ENCODE measurements around the gene TNS1.

The TNS1 gene

GRCh38 chr2:217861334-217861877, 141.4 kb downstream of the TNS1 start:
- FAIRE-seq: no peak

GRCh38 chr2:217859926-217860325, 142.9 kb downstream of the TNS1 start:
- FAIRE-seq: no peak

DNA sequence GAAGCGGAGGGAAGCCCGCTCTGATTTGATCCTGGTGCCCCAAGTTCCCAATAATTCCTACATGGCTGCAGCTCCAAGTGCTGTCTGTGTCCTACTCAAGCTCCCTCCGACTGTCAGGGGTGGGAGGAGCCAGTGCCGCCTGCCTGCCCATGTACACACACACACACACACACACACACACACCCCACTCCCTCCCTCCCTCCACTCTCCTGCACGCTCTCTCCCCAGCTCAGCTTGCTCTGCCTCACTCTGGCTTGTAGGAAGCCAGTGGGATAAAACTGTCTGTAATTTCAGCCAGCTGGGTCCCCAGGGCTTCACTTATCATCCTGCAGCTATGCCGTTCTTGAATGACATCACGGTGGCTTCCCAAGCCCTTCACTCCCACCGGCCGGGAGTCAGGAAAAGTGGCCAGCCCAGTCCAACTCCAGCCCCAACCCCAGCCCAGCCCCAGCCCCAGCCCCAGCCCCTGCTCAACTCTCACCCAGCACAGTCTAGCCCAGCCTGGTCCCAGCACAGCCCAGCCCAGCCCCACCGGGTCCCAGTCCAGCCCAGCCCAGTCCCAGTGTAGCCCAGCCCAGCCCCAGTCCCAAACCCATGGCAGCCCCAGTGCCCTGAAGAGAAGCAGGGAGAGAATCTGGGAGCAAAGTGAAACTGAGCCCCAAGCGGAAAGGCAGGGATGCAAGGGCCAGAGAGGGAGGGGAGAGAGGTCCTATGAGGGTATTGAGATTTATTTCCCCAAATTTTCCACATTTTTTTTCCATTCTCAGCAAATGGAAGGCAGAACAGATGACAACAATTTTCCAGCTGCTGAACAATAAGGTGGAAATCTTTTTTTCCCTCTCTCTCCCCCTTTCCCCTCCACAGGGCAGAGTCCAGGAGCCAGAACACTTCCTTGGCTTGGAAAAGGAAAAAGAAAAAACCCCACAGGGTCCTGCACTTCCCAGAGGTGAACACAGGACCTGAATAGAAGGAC, 144.0 kb downstream of the TNS1 start:
- no peak for FAIRE-seq

DNA sequence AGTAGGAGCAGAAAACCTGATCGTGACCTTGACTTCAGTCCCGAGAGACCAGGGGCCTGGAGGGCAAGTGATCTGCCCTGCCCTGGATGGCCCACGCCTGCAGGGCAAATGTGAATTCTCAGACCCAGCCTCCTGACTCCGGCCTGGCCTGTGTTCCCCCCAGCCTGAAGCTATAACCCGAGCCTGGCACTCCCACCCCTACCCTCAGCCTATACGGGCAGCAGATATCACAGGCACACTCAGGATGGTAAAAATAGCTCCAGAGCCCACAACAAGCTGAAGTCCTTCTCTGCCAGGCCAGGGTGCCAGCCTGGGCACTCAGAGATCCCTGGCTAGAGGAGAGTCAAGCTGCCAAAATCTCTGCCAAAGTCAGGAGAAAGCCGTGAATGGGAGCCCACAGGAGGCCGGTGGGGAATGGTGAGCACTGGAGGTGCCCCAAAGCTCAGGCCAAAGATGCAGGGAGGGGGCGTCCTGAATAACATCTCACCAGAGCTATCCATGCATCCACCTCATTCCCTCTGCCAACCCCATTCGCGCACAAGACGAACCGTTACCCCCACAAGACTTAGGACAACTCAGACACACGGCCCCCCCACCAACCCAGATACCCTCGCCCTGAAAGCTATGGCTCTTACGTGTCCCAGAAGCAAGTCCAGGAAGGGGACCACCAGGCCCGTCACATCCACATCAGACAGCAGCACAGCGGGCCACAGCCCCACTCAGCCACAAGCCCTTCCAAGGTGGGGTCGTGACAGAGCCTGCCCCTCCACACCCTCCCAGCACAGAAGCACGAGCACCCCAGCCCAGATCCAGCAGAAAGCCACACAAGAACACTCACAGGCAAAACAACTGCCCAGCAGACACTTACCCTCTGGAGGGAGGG, 144.9 kb downstream of the TNS1 start:
- FAIRE-seq: no peak

DNA sequence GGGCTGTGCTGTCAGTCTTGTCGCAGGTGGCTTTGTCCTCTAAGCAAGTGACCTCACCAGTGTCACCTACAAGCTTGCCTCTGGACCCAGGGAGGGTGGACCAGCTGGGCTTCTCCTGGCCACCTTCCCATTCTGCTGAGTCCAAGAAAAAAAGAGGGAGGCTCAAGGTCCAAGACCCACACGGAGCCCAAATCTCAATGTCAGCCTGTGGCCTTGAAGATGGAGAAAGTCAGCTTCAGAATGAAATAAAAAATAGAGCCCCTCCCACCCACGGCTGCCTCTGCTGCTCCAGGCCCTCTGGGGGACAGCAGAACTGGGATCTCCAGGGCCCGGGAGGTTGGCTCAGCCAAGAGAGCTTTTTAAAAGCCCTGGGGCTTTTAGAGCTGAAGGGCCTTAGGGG, 145.9 kb downstream of the TNS1 start:
- FAIRE-seq: no peak

DNA sequence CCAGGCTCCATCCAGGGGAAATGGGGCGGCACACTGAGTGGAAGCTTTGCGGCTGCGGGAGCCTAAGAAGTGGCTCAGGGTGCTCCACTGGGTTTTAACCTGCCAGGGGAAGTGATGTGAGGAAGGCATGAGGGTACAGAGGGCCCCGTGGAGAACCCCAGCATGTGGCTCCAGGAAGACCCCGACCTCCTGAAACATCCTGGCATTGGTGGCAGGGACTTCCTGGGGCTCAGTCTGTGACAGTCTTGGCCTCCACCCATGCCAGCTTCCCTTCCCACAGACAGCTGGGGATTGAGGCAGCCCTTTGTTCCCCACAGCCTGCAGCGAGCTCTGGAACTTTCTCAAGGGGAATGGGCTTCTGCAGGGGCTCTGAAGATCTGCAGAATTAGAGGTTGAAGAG, 146.6 kb downstream of the TNS1 start:
- FAIRE-seq: no peak

- no peak for FAIRE-seq
Observed at GRCh38 chr2:217854684-217855420, 147.9 kb downstream of the TNS1 start.

GRCh38 chr2:217853961-217854360, 148.8 kb downstream of the TNS1 start:
- FAIRE-seq: no peak

GRCh38 chr2:217853301-217853881, 149.4 kb downstream of the TNS1 start:
- FAIRE-seq: no peak

- FAIRE-seq: no peak
Observed at GRCh38 chr2:217852555-217853211, 150.1 kb downstream of the TNS1 start.

DNA sequence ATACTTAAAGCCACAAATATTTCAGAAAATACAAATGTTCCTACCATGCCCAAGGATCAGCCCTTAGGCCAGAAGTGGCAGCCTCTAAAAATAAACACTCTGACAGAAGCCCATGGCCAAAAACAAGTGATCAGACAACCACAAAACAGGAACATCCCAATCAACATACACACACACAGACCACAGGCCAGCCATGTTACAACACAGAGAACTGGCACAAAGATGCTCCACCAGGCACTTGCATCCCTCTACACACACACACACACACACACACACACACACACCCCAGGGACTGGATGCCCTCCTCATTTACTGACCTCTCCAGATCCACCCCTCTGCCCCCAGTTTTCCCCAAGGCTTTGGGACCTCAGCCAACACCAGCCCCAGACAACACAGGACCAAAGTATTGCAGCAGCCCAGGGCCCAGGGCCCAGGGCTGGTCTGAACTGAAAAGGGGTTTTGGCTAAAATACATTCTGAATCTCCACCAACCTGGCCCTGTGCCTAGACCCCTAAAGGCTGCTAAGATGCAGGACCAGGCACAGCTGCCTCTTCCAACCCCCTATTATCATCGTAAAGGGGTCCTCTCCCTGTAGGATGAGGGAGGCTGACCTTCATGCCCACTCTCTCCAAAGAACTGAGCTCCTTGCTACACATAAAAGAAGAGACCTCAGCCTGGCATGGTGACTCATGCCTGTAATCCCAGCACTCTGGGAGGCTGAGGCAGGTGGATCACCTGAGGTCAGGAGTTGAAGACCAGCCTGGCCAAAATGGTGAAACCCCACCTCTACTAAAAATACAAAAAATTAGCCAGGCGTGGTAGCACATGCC, 151.4 kb downstream of the TNS1 start:
- no peak for FAIRE-seq

DNA sequence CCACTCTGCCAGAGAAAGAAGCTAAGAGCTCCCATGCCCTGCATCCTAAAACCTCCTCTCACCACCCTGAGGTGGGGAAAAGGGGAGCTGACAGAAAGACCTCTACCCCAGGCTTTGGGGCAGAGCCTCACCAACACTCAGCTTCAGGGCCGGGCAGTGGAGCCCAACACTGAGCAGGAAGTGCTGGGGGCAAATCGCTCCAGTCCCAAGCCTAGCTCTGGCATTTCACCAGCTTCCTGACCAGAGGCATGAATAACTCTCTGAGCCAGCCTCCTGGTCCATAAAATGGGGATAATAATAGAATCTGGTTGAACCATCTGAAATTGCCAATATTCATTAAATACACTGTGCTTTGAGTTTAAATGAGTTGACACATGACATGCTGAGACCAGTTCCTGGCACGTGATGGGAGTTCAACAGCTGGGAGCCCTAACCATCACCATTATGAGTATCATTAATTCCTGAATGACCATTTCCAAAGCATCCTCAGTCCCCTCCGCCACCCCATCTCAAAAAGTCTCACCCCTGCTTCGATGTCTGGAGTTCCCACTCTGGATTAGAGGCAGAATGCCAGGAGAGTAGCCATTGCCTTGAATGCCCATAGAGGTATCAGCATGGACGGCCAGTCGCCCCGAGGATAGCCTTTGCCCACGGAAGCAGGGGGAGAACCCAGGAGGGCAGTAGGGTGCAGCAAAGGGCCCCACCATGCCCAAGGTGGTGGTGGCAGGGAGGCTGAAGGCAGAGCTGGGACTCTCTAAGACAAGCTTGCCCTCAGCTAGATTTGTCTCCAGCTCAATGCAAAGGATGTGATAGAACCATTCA, 153.4 kb downstream of the TNS1 start:
- FAIRE-seq: no peak

GRCh38 chr2:217848351-217848957, 154.3 kb downstream of the TNS1 start:
- FAIRE-seq: no peak

DNA sequence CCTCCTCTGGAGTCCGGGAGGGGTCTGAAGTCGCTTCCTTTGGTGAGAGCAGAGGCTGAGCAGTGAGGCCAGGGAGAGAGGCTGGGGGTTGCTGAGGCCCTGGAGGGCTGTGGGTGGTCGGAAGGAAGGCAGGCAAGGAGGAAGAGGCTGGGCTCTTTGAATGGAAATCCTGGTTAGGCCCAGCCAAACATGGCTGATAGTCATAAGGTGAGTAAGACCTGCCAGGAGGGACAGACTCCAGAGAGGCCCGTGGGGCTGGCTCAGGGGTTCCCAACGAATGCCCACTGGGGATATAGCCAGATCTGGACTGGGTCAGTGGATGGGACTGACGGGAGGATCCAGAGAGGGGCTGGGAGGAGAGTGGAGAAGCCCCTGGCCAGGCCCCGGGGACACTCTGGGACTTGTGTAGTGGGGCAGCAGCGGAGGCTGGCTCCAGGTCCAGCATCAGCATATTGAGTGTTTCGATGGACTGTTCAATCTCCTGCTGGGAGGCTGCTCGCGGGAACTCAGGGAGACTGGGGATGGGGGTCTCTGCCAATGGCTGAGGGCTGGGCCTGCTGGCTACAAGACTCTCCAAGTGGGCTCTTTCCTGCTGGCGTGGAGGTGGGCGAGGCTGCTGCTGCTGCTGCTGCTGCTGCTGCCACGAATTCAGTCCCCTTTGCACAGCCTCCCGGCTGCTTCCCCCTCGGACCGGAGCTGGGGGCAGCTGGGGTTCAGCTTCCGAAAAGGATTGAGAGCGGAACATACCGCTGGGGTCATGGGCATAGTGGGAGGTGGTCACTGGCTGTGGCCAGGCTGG, 155.0 kb downstream of the TNS1 start:
- no peak for FAIRE-seq

DNA sequence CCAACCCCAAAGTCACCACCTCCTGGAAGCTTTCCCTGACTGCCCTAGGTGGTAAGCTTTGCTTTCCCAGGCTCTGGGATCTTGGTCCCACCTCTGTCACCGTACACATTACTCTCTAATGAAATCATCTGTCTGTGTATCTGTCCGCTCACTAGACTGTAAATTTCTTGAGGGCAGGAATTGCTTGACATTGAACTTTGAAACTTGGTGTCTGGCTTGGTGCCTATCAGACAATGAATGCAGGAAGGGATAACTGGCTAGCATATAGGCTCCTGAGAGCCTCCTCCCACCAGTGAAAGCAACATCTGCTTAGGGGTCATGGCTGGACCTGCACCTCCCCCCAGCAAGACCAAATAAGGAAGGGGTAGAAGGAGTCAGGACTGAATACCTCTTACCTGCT, 155.7 kb downstream of the TNS1 start:
- no peak for FAIRE-seq

DNA sequence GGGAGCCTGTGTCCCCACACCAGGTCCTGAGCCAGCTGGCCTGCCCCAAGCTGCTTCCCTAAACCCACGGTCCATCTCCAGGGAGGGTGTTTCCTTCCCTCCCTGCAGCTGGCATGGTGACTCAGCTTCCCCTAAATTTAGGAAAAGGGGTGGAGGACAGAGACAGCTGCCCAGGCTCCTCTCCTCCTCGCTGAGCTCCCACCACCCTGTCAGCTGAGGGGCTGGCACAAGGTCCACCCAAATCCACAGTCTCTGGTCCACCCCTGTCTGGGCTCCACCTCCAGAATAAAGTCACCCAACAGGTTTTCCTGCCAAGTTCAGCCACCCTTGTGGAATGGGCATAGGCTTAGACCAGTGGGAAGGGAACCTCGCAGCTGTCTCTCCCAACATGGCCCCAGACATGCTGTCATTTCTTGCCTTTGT, 156.5 kb downstream of the TNS1 start:
- no peak for FAIRE-seq

DNA sequence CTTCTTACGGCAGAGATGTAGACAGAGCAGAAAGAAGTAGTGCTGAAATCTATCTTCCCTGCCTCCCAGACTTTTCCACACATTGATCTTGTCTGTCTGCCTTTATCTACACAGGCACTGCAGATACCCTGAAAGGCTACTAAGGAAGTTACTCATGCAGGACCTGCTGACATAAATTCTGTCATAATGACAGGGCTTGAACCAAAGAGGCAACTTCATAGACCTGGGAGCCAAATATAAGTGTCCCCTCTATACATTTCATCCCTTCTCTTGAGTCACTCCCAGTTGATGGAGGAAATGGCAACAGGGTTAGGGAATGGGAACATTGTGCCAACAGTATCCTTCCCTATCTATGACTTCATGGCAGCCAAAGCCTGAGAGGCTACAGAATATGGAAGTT, 157.5 kb downstream of the TNS1 start:
- no peak for FAIRE-seq

DNA sequence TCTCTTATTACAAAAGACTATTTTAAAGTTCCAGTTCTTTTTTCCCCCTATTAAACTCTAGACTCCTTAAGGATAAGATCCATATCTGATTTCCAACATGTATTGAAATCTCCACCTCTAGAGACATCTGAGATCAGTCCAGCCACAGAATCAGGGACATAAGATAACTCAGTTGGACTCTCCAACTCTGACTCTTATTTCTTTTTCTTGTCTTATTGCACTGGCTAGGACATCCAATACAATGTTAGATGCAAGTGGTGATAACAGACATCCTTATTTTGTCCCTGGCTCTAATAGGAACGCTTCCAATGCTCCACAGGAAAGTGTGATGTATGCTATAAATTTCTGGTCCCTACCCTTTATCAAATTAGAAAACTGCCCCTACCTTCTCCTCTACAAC, 158.1 kb downstream of the TNS1 start:
- FAIRE-seq: no peak

DNA sequence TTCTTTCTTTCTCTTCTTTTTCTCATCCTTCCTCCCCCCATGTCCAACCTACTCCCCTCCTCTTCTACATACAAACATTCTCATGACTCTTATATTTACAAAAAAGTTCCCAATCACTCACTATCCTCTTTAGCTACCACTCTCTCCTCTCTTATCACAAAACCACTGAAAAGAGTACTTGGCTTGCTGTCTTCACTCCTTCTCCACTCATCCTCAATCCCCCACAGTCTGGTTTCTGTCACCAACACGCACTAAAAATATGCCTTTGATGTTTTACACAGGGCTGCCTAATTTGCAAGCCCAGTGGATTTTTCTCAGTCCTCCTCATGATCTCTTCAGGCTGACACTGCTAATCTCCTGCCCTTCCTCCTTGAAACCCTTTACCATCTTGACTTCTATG, 159.5 kb downstream of the TNS1 start:
- FAIRE-seq: no peak
